BJ (cell line): Measurements from ENCODE around the gene C17orf113. TPM values are rescaled to one million over a fixed set of nuclear protein-coding genes. Genes with fewer than 3 reads are reported as not detected.
A peak's percentile ranks its signal among the peaks of the same experiment; 100 is the strongest.
"Not testable (repeated sequence)": the region's sequence is repeated elsewhere in the genome, so short reads cannot be mapped to it uniquely, and the experiment has no call there.

Experiments used
- CTCF ChIA-PET: fragments of 350-600 bp; formaldehyde crosslinking; extraction: SDS; loops from one replicate; lab custom pipeline; 2021; ENCODE audit warnings: antibody characterized with exemption, inconsistent platforms; lab: Yijun Ruan, JAX
- POLR2A ChIA-PET: fragments of 300-600 bp; sonication (Branson Sonifier 250); formaldehyde crosslinking; extraction: SDS; loops from one replicate; lab custom pipeline; 2021; ENCODE audit warnings: antibody characterized with exemption; lab: Charles Lee
- DNase-seq: peaks from one replicate; pipeline ENCODE4 v3.0.0-alpha.2; 2011; ENCODE audit warnings: low read depth
- H3K27me3 ChIP-seq: 2 replicates; pipeline ENCODE4 v1.6.0; 2011; ENCODE audit warnings: low read length; ENCODE audit not compliant: control insufficient read depth, insufficient read depth
- H3K36me3 ChIP-seq: 2 replicates; pipeline ENCODE4 v1.5.1; 2011; ENCODE audit warnings: low read length; ENCODE audit not compliant: control insufficient read depth, insufficient read depth
- H3K4me3 ChIP-seq: 2 replicates; pipeline ENCODE4 v1.5.1; 2011; ENCODE audit warnings: low read depth, mild to moderate bottlenecking, control low read depth, low read length
- polyA plus RNA-seq: library from polyadenylated mRNA; depleted of rRNA; stranded (reverse); fragments of >200 nt; gene quantifications from 2 replicates; pipeline ENCODE4 v1.2.3, GENCODE V29; 2011
- TF ChIP-seq, protein P1 (sequence below): IDR thresholded peaks from 2 replicates; pipeline ENCODE4 v1.5.1; 2011; ENCODE audit warnings: low read depth, mild to moderate bottlenecking, control low read depth, inconsistent platforms, low read length, moderate library complexity; ENCODE audit not compliant: insufficient read depth

The C17orf113 gene
- polyA plus RNA-seq, 1 experiment: 0.11 TPM

DNA sequence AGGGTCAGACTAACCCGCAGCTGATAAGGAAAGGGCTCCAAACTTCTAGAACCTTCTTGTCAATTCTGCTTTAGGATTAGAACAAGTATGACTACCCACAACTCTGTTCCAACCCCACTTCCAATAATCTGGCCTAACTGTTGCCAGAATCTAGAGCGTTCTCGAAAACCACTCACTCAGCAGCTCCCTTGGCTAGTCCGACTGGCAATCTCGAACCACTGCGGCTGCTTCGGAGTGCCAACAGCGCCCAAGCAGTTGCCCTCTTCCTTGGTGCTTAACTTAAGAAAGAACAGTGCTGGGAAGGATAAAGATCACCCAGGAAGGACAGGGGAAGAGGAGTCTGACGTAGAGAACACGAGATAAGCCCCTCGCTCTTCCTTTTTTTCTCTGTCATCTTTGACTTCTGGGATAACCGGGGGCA, 34.0 kb downstream of the C17orf113 start:
- DNase-seq: no peak
- POLR2A ChIA-PET: no interaction called here
- TF ChIP-seq, protein P1, sequence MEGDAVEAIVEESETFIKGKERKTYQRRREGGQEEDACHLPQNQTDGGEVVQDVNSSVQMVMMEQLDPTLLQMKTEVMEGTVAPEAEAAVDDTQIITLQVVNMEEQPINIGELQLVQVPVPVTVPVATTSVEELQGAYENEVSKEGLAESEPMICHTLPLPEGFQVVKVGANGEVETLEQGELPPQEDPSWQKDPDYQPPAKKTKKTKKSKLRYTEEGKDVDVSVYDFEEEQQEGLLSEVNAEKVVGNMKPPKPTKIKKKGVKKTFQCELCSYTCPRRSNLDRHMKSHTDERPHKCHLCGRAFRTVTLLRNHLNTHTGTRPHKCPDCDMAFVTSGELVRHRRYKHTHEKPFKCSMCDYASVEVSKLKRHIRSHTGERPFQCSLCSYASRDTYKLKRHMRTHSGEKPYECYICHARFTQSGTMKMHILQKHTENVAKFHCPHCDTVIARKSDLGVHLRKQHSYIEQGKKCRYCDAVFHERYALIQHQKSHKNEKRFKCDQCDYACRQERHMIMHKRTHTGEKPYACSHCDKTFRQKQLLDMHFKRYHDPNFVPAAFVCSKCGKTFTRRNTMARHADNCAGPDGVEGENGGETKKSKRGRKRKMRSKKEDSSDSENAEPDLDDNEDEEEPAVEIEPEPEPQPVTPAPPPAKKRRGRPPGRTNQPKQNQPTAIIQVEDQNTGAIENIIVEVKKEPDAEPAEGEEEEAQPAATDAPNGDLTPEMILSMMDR: no peak
- peak overlapping the region; percentile 89 for H3K4me3 ChIP-seq
- no peaks in the 10 kb centered on the region for H3K27me3 ChIP-seq
- CTCF ChIA-PET: interaction anchor here (0.6 to 5.5 kb wide), 7 partner anchors 9 to 102 kb away, joined by 3 to 59 read pairs (median 3); partner anchors contain the start of gene CNP
- H3K36me3 ChIP-seq: no peaks in the 10 kb centered on the region

DNA sequence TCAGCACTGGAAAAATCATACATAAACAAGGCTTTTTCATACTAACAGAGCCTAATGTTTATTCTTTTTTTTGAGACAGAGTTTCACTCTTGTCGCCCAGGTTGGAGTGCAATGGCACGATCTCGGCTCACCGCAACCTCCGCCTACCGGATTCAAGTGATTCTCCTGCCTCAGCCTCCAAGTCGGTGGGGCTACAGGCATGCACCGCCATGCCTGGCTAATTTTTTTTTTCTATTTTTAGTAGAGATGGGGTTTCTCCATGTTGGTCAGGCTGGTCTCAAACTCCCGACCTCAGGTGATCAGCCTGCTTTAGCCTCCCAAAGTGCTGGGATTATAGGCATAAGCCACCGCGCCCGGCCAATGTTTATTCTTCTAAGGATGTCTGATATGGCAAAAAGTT, 36.7 kb downstream of the C17orf113 start:
- H3K36me3 ChIP-seq, POLR2A ChIA-PET, CTCF ChIA-PET: not testable (repeated sequence)

DNA sequence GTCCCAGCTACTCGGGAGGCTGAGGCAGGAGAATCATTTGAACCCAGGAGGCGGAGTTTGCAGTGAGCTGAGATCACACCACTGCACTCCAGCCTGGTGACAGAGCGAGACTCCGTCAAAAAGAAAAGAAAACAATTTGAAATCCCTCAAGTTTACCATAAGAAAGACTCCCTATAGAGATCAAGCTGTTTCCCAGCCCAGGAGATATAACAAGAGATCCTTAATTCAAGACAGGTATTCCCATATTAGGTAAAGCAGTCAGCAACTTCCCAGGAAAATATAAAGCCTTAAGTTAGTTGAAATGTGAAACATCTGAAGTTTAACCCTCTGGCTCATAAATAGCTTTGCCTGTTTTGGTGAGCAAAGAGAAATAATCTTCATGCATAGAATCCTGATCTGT, 38.0 kb downstream of the C17orf113 start:
- not testable (repeated sequence) for H3K36me3 ChIP-seq, DNase-seq, H3K27me3 ChIP-seq, H3K4me3 ChIP-seq
- ChIA-PET POLR2A (interaction anchor here (0.5 kb wide), 1 partner anchor 46 kb away, joined by 11 read pairs; no protein-coding TSS in a partner anchor), CTCF (interaction anchor here (0.6 to 2.1 kb wide), 3 partner anchors 7 to 172 kb away, joined by 4 to 7 read pairs (median 4); partner anchors contain the start of gene NKIRAS2)

More for the DNA sequence above, 36.7 kb downstream of the C17orf113 start:
- H3K4me3 ChIP-seq, DNase-seq, H3K27me3 ChIP-seq: not testable (repeated sequence)

DNA sequence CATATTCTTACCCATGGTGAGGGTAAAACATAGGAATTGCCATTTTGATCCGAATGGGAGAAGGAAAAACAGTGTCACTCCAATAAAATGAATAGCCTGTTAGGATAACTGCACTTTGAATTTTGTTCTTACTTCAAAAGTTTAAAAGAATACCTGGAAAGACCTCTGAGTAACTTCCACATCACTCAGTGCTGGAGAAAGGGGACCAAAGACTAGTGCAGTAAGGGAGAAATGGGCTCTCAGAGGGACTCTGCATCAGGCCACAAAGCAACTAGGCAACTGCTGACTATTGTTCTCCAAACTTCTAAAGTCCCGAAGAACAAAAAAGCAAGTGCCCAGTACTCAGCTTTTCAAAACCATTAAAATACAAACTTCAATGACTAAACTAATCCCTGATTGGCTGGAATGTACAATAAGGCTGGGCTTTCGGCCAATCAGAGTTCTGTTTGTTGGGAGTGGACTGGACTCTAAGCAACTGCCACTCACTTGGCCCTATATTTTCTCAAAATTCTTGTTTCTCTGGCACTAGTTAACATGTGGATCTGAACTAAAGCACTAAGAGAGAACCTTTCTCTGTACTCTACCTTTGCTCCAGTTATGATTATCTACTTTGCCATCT, 39.4 kb downstream of the C17orf113 start:
- Histone ChIP-seq H3K4me3 (no peak overlapping the region), H3K36me3 (no peaks in the 10 kb centered on the region), H3K27me3 (no peaks in the 10 kb centered on the region)
- POLR2A ChIA-PET: no interaction called here
- TF ChIP-seq, protein P1: no peak
- DNase-seq: no peak
- CTCF ChIA-PET: interaction anchor here (1.2 to 2.1 kb wide), 2 partner anchors 9 to 14 kb away, joined by 4 to 7 read pairs; partner anchors contain the start of gene NKIRAS2

DNA sequence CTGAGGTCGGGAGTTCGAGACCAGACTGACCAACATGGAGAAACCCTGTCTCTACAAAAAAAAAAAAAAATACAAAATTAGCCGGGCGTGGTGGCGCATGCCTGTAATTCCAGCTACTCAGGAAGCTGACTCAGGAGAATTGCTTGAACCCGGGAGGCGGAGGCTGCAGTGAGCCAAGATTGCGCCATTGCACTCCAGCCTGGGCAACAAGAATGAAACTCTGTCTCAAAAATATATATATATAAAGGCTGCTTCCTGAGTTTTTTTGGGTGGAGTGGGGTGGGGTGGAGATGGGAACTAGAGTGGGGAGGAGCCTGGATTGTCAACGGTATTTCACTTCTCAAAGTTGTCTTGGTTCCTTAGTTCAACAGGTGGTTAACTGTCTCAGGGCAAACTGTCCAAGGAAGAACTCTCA, 40.1 kb downstream of the C17orf113 start:
- DNase-seq, H3K4me3 ChIP-seq, H3K36me3 ChIP-seq, H3K27me3 ChIP-seq: not testable (repeated sequence)
- ChIA-PET CTCF (interaction anchor here (0.6 kb wide), 1 partner anchor 110 kb away, joined by 3 read pairs; no protein-coding TSS in a partner anchor), POLR2A (interaction anchor here (0.7 kb wide), 1 partner anchor 25 kb away, joined by 4 read pairs; no protein-coding TSS in a partner anchor)

DNA sequence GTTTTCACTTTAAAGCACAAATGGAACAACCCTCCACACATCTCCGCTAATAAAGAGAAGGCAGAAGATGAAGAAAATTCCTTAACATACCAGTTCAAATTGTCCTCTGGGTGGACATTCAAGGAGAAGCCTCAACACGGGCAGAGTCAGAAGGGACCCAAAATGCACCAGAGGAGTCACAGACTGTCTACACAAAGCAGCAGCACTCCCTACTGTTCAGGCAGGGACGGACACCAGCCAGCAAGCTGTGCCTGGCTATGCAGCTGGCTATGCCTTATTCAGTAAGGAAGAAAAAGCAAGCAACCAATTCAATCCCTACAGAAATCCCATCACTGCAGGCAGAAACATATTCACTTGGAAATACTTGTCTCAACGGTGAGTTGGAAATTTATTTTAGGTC, 41.2 kb downstream of the C17orf113 start:
- no peak overlapping the region for H3K4me3 ChIP-seq
- H3K36me3 ChIP-seq: no peaks in the 10 kb centered on the region
- DNase-seq: no peak
- ChIA-PET CTCF (interaction anchor here (1.2 to 1.8 kb wide), 2 partner anchors 11 to 50 kb away, joined by 4 to 5 read pairs; partner anchors contain the start of gene NKIRAS2), POLR2A (no interaction called here)
- TF ChIP-seq, protein P1: 0 out of 2 replicates have a peak, but pooled peaks have one; percentile 2
- H3K27me3 ChIP-seq: no peaks in the 10 kb centered on the region
